HAP-1 (cell line): ENCODE data around the gene RPL37A.
A peak's percentile ranks its signal among the peaks of the same experiment; 100 is the strongest.

ENCODE experiments used
- DNase-seq, 2 experiments: peaks; one replicate each; pipeline ENCODE4 v3.0.0-alpha.2; 2016 to 2020; ENCODE audit warnings: low spot score in 2 of 2
- H3K27me3 ChIP-seq: fragments of 250-450 bp; sonication (Bioruptor Pico); 2 replicates; pipeline ENCODE4 v1.5.1; 2020; ENCODE audit warnings: low read depth, mild to moderate bottlenecking, moderate library complexity
- H3K36me3 ChIP-seq: fragments of 250-450 bp; sonication (Bioruptor Pico); replicated peaks from 2 replicates; pipeline ENCODE4 v1.5.1; 2020; ENCODE audit warnings: mild to moderate bottlenecking
- H3K4me1 ChIP-seq: fragments of 250-450 bp; sonication (Bioruptor Pico); 2 replicates; pipeline ENCODE4 v1.5.1; 2020; ENCODE audit warnings: mild to moderate bottlenecking
- H3K4me3 ChIP-seq: fragments of 250-450 bp; sonication (Bioruptor Pico); 2 replicates; pipeline ENCODE4 v1.5.1; 2020; ENCODE audit warnings: mild to moderate bottlenecking, moderate library complexity
- H3K9me3 ChIP-seq: fragments of 250-450 bp; sonication (Bioruptor Pico); 2 replicates; pipeline ENCODE4 v1.5.1; 2020; ENCODE audit warnings: mild to moderate bottlenecking, moderate library complexity
- in situ Hi-C: fragments of 300-500 bp; cut with MboI; formaldehyde crosslinking; loops from 3 replicates; pipeline ENCODE4 v1.14.3; 2020; ENCODE audit warnings: low sequenced_read_pairs, inconsistent platforms, mixed read lengths

Gene RPL37A

GRCh38 chr2:216498379-216499352 lies at the start of gene RPL37A:
TSS of gene RPL37A (plus strand) at chr2:216498844. CDS start at chr2:216498875, 31 bp downstream.
- in situ Hi-C loops: no loop called here
- peak within 1 kb of the TSS; percentile 98 for H3K4me3 ChIP-seq
- peaks cover 23% of the 10 kb centered on the region for H3K4me1 ChIP-seq

DNA sequence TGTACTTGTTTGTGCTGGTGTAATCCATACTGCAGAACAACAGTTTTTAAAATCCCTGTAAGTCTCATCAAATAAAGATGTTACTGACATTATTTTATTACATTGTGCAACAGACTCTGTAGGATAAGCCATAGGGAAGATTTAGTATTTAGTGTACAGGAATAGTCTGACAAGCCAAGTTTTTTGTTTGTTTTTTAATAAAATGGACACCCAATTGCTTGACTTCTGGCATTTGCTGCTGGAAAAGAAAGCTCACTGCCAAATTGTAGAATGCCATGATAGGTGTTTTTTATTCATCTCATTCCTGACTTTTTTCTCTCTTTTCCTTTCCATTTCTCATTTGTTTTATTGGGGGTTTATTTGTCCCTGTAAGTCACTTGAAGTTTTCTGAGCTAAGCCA lies 48.3 kb upstream of the RPL37A start:
- in situ Hi-C loops: no loop called here
- no peaks in the 10 kb centered on the region for H3K9me3 ChIP-seq
- no peaks in the 10 kb centered on the region for H3K27me3 ChIP-seq
- H3K4me1 ChIP-seq: peaks cover 9% of the 10 kb centered on the region
- no peak overlapping the region for H3K4me3 ChIP-seq
- peaks cover 27% of the 10 kb centered on the region for H3K36me3 ChIP-seq
- no peak for DNase-seq

More at GRCh38 chr2:216498379-216499352, at the start of gene RPL37A:
- Histone ChIP-seq H3K27me3 (no peaks in the 10 kb centered on the region), H3K36me3 (peaks cover 49% of the 10 kb centered on the region), H3K9me3 (no peaks in the 10 kb centered on the region)
- peak; percentile 85 to 95 for DNase-seq

DNA sequence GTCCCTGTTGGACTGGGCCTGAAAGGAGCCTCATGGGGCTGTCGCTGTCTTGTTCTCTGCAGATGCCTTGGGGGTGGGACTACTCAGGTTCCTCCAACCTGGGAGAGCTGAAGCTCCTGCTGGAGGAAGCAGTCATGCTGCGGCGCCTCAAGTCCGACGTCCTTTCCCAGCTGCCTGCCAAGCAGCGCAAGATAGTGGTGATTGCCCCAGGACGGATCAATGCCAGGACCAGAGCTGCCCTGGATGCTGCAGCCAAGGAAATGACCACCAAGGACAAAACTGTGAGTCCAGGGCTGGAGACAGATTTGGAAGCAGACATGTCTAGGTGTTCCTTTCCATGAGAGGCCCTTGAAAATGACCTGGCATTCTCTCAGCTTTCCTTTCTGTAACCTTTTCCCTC lies 47.9 kb upstream of the RPL37A start:
- peaks cover 27% of the 10 kb centered on the region for H3K36me3 ChIP-seq
- DNase-seq: no peak
- no peaks in the 10 kb centered on the region for H3K27me3 ChIP-seq
- in situ Hi-C loops: no loop called here
- H3K9me3 ChIP-seq: no peaks in the 10 kb centered on the region
- H3K4me3 ChIP-seq: no peak overlapping the region
- peaks cover 6% of the 10 kb centered on the region for H3K4me1 ChIP-seq

DNA sequence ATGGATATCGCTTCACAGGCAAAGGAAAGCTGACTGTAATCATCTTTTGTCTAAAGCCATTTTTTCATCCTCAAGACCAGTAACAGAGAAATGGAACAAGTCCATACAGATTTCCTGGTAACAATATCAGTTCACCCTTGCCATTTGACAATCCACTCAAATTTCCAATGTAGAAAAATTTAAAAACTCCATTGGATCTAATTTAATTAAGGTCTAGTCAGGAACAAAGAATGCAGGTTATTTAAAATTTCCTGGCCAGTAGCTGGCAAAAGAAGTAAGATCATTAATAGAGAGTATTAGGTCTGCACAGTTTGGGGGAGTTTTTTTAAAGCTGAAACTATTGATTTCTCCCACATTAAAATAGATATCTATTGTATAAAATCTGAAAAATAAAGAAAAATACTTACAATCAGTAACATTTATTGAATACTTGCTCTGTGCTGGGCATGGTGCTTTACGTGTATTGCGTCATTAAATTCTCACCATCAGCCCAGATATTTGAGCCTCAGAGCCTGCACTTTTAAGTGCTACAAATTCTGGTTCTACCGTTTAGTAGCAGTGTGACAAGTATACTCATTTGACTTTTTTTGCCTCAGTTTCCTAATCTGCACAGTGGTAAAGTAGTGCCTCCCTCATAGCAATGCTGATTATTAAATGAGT lies 44.6 kb upstream of the RPL37A start:
- no peak overlapping the region for H3K4me3 ChIP-seq
- H3K27me3 ChIP-seq: no peaks in the 10 kb centered on the region
- no peaks in the 10 kb centered on the region for H3K4me1 ChIP-seq
- peaks cover 19% of the 10 kb centered on the region for H3K36me3 ChIP-seq
- in situ Hi-C loops: no loop called here
- DNase-seq: no peak
- no peaks in the 10 kb centered on the region for H3K9me3 ChIP-seq

DNA sequence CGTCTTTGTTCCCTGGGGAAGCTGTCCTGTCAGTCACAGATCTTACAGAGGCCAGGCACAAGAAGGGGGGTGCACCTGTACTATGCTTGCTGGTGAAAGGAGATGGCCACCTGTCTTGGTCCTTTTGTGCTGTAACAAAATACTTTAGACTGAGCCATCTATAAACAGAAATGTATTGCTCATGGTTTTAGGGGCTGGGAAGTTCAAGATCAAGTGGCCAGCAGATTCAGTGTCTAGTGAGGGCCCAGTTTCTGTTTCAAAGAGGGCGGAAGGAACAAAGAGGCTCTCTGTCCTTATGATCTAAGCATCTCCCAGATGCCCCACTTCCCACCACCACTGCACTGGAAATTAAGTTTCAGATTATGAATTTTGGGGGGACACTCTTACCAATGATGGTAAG lies 35.5 kb upstream of the RPL37A start:
- DNase-seq: no peak
- peaks cover 7% of the 10 kb centered on the region for H3K4me1 ChIP-seq
- H3K36me3 ChIP-seq: no peaks in the 10 kb centered on the region
- no peaks in the 10 kb centered on the region for H3K27me3 ChIP-seq
- H3K4me3 ChIP-seq: no peak overlapping the region
- in situ Hi-C loops: no loop called here
- no peaks in the 10 kb centered on the region for H3K9me3 ChIP-seq

DNA sequence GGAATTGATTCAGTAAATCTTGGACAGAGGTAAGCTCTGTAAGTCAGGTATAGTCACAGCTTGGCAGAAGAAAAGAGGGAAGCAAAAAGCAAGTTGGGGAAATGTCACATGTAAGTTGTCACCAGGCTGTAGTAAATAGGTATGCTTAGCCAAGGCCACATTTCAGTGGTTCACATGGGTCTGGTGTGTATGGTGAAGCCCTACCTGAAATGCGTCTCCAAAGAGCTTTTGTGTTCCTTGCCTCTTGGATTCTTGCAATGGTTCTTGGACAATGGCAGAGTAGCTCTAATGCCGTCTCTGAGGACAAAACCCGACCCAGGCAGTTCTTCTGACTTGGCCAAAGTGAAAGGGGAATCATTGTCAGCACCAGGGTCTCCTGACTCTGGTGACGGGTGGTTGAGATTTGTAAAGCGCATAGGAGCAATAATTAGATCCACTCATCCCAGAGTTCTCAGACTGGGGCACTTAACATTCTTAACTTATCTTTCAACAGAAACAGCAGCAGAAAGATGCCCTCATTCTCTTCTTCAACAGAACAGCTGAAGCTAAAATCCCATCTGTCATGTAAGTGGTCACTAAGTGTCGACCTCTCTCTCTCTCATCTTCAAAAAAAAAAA lies 34.4 kb upstream of the RPL37A start:
- H3K36me3 ChIP-seq: no peaks in the 10 kb centered on the region
- H3K27me3 ChIP-seq: no peaks in the 10 kb centered on the region
- no peaks in the 10 kb centered on the region for H3K9me3 ChIP-seq
- in situ Hi-C loops: no loop called here
- H3K4me1 ChIP-seq: peaks cover 7% of the 10 kb centered on the region
- no peak overlapping the region for H3K4me3 ChIP-seq
- no peak for DNase-seq

GRCh38 chr2:216465579-216466195 lies 33.0 kb upstream of the RPL37A start:
- DNase-seq: no peak
- no peak overlapping the region for H3K4me3 ChIP-seq
- in situ Hi-C loops: no loop called here
- no peaks in the 10 kb centered on the region for H3K9me3 ChIP-seq
- peaks cover 7% of the 10 kb centered on the region for H3K4me1 ChIP-seq
- no peaks in the 10 kb centered on the region for H3K27me3 ChIP-seq
- H3K36me3 ChIP-seq: peaks cover 4% of the 10 kb centered on the region; the same call in 1 of the 2 replicates

GRCh38 chr2:216467845-216468244 lies 30.8 kb upstream of the RPL37A start:
- H3K9me3 ChIP-seq: no peaks in the 10 kb centered on the region
- H3K36me3 ChIP-seq: peaks cover 4% of the 10 kb centered on the region; the same call in 1 of the 2 replicates
- H3K4me1 ChIP-seq: peaks cover 7% of the 10 kb centered on the region
- DNase-seq: no peak
- in situ Hi-C loops: no loop called here
- no peak overlapping the region for H3K4me3 ChIP-seq
- no peaks in the 10 kb centered on the region for H3K27me3 ChIP-seq

DNA sequence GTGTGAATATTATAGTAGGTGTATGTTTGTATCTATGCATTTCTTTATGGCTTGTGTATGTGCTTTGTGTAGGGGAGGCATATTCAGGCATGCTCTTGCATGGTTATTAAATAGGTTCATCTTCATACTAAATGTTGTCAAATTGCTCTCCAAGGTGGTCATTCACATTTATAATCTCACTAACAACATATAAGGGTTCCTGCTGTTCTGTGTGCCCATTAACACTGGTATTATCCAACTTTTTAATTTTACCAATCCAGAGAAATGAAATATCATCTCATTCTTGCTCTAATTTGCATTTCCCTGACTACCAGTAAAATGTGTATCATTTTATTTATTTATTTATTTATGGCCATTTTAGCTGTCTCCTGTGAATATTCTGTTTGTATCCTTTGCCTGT lies 29.0 kb upstream of the RPL37A start:
- no peaks in the 10 kb centered on the region for H3K9me3 ChIP-seq
- no peak overlapping the region for H3K4me3 ChIP-seq
- in situ Hi-C loops: no loop called here
- no peak for DNase-seq
- peaks cover 7% of the 10 kb centered on the region for H3K4me1 ChIP-seq
- no peaks in the 10 kb centered on the region for H3K27me3 ChIP-seq
- H3K36me3 ChIP-seq: peaks cover 4% of the 10 kb centered on the region; the same call in 1 of the 2 replicates

DNA sequence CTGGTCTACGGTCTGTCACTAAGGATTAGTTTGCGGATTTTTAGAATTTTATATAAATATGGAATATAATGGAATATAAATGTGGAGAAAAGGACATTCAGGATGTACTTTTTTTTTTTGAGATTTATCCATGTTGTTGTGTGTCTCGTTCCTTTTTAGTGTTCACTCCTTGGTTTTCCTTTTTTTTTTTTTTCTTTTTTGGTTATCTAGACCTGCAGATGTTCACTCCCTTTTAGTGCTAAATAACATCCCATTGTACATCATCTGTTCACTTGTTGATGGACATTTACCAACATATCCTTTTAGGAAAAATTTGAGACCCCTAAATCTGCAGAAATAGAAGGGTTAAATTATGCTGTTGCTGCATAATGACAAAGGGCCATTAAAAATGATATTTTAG lies 25.5 kb upstream of the RPL37A start:
- no peaks in the 10 kb centered on the region for H3K4me1 ChIP-seq
- in situ Hi-C loops: no loop called here
- no peaks in the 10 kb centered on the region for H3K9me3 ChIP-seq
- no peak for DNase-seq
- no peak overlapping the region for H3K4me3 ChIP-seq
- no peaks in the 10 kb centered on the region for H3K27me3 ChIP-seq
- peaks cover 4% of the 10 kb centered on the region for H3K36me3 ChIP-seq

DNA sequence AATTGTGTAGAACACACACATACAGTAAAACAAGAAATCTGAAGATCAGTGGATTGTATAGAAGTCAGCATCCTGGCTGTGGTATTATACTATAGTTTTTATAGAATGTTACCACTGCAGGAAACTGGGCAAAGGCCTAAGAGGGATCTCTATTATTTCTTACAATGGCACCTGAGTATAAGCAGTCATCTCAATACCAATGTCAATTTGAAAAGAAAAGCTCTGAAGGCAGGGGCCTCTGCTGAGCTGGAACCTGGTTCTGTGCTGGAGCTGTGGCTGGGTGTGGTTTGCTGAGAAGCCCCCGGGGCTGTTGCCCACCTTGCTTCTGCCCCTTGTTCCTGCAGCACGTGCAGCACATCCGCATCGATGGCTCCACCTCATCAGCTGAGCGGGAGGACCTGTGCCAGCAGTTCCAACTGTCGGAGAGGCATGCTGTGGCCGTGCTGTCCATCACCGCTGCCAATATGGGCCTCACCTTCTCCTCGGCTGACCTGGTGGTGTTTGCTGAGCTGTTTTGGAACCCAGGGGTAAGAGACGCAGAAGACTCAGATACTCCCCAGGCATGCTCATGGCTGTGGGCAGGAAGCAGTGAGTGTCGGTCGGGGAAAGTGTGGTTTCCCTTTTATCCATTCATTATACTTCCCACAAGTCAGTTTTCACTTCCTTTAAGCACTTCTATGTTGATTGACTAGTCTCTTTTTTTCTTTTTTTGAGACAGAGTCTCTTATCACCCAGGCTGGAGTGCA lies 23.5 kb upstream of the RPL37A start:
- Histone ChIP-seq H3K4me1 (no peaks in the 10 kb centered on the region), H3K36me3 (peaks cover 5% of the 10 kb centered on the region), H3K27me3 (no peaks in the 10 kb centered on the region), H3K4me3 (no peak overlapping the region), H3K9me3 (no peaks in the 10 kb centered on the region)
- in situ Hi-C loops: no loop called here
- no peak for DNase-seq

GRCh38 chr2:216475767-216476166 lies 22.9 kb upstream of the RPL37A start:
- in situ Hi-C loops: no loop called here

More at GRCh38 chr2:216475767-216476166, 22.9 kb upstream of the RPL37A start:
- Histone ChIP-seq H3K9me3 (no peaks in the 10 kb centered on the region), H3K27me3 (no peaks in the 10 kb centered on the region), H3K4me3 (no peak overlapping the region), H3K4me1 (no peaks in the 10 kb centered on the region), H3K36me3 (peaks cover 5% of the 10 kb centered on the region)
- DNase-seq: no peak
